Stimulated activated CD8-positive, alpha-beta memory T cell treated with anti-CD3 and anti-CD28 coated beads, Interleukin-4, amount 100 ng/mL, for 48 hours (primary cell): ENCODE results near the gene MTR.

ENCODE experiments used
- DNase-seq: peaks from one replicate; pipeline ENCODE4 v3.0.0-alpha.2; 2020

Gene MTR

GRCh38 chr1:236779312-236779711 is 15.8 kb upstream of the MTR start:
- DNase-seq = no peak

GRCh38 chr1:236785477-236785876 is 9.6 kb upstream of the MTR start:
- DNase-seq = no peak

DNA sequence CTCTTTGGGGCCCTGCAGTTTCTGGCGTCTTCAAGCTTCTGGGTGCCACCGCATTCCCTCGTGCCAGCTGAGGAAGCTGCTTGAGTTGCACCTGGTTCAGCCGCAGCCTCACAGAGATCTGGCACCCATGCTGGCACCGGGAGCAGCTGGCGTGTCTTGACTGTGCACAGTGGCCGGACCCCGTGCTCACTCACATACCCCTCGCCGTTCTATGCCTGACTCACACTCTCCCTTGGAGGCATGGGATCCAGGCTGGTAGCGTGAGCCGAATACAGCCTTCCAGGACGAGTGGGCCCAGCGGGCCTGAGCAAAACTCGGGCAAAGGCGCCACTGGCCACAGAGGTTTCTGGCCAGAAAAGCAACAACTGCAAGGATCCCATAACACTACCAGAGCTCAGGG is 8.6 kb upstream of the MTR start:
- DNase-seq = no peak

- DNase-seq = no peak
Observed at GRCh38 chr1:236794585-236795034, 482 bp upstream of the MTR start.

DNA sequence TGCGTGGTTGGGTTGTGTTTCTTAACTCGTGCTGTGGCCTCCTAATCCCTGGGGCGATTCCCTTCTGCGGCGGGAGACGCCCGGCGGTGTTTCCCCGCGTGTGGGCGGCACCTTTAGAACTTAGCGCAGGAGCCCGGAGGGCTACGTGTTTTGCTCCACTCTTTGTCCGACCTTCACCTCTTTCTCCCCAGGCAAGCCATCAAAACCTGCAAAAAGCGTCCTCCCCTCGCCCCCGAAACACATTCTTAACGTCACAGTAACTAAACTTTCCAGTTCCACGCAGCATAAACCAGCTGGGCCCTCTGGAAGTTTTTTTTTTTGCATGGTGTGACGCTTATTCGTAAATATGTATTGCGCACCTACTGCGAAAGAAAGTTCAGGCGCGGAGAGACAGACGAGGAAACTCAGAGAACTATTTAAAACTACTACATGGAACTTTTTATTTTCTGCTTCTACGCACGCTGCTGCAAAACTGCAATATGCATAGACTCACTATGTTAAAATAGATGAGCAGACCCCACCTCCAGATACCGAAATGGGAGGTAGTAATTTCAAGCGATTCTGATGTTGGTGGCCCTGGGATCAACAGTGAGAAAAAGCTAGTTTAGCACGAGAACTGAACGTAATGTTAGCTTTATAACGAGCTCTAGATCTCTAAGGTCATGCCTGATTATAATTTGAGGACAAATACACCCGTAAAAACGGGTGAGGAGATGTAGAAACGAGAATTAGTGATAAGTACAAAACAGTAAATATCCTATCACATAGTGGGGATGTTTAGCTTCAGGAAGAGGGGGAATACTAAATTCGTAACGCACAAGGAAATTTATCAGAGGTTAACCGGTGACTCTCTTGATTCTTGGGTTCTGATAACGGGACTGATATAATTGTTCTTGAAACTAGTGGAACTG is 920 bp downstream of the MTR start:
- DNase-seq = peak; percentile 80

DNA sequence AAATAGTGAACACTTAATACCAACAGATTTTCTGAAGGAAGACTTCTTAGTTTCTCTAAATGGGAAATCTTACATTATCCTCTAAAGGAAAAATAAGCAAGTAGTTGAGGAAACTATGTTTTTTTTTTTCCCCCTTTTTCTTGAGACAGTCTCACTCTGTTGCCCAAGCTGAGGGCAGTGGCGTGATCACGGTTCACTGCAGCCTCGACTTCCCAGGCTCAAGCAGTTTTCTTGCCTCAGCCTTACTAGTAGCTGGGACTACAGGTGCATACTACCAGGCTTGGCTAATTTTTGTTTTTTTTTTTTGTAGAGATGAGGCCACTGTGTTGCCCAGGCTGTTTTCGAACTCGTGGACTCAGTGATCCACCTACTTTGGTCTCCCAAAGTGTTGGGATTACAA is 3.9 kb downstream of the MTR start:
- DNase-seq = no peak

- no peak for DNase-seq
Observed at GRCh38 chr1:236800002-236800620, 5.0 kb downstream of the MTR start.

- DNase-seq = no peak
Observed at GRCh38 chr1:236800623-236801022, 5.5 kb downstream of the MTR start.

- no peak for DNase-seq
Observed at GRCh38 chr1:236802264-236802663, 7.2 kb downstream of the MTR start.

GRCh38 chr1:236806634-236807033 is 11.5 kb downstream of the MTR start:
- no peak for DNase-seq

DNA sequence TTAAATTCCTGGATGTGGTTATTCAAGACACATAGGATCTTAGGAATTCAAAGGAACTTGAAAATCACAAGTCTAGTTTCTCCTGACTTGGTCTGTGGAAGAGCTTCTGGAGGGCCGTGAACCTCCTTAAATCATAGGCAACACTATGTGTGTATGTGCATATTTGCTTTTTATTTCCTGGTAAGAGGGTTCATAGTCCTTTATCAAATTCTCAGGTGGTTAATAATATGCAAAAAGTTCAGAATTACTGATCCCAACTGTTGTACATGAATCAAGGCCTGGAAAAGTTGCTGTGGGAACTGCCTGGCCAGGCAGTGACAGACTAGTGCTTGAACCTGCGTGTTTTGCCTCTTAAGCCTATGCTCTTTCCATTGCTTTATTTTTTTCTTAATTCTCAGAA is 12.9 kb downstream of the MTR start:
- DNase-seq = no peak

GRCh38 chr1:236808564-236809130 is 13.6 kb downstream of the MTR start:
- DNase-seq = no peak

- DNase-seq = no peak
Observed at GRCh38 chr1:236809148-236809547, 14.1 kb downstream of the MTR start.

GRCh38 chr1:236810018-236810417 is 14.9 kb downstream of the MTR start:
- no peak for DNase-seq

GRCh38 chr1:236812334-236813030 is 17.4 kb downstream of the MTR start:
- no peak for DNase-seq

DNA sequence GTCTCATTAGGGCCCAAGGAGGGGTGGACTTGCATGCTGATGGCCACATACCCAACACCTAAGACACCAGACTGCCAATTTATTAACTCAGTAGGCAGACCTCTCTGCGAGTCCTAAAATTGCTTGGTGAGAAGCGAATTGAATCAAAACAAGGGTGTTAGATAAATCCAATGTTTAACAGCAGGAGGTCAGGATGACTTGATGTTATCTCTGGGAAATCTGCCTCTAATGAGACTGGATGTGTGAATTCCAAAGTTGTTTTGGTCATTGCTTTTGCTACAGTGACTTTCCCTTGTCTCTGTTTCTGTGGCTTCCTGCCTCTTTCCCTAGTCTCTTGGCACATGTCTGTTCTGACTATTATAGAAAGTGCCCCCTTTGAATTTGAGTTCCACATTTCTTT is 20.8 kb downstream of the MTR start:
- DNase-seq = no peak

DNA sequence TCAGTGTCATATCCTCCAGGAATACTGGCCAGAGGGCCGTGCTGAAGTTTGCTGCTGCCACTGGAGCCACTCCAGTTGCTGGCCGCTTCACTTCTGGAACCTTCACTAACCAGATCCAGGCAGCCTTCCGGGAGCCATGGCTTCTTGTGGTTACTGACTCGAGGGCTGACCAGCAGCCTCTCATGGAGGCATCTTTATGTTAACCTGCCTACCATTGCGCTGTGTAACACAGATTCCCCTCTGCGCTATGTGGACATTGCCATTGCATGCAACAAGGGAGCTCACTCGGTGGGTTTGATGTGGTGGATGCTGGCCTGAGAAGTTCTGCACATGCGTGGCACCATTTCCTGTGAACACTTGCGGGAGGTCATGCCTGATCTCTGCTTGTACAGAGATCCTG is 24.8 kb downstream of the MTR start:
- no peak for DNase-seq

GRCh38 chr1:236821091-236821627 is 26.1 kb downstream of the MTR start:
- DNase-seq = no peak

GRCh38 chr1:236823559-236823958 is 28.5 kb downstream of the MTR start:
- no peak for DNase-seq

DNA sequence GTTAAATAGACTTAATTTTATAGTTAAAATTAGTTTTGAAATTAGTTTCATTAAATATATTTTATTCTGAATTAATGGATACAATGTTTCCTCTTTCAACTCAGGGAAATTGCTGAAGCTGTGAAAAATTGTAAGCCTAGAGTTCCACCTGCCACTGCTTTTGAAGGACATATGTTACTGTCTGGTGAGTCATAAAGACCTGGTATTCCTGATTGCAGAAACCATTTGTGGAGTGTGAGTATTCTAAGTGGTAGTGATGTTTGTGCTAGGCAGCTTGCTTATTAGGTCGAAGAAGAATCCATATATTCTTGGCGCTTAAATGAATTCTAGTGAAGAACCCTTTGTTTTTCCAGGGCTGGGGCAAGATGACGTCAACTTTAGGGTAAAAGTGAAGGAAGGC is 34.0 kb downstream of the MTR start:
- no peak for DNase-seq

DNA sequence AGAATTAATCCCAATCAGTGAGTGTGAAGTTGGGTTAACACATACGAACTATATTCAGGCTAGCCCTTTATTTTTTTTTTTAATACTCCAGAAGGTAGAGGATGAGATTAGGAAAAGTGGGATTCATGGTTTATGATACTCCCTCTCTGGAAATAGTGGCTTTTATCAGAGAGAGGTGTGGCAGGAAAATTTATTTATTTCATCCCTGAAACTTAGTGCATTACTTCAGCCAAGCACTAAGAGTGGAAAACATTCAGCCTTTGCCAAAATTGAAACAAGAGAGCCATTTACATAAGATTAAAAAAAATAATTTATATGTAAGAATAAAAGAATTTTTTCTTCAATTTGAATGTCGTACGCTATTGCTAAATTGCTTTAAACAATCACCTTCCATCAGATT is 35.0 kb downstream of the MTR start:
- DNase-seq = no peak

DNA sequence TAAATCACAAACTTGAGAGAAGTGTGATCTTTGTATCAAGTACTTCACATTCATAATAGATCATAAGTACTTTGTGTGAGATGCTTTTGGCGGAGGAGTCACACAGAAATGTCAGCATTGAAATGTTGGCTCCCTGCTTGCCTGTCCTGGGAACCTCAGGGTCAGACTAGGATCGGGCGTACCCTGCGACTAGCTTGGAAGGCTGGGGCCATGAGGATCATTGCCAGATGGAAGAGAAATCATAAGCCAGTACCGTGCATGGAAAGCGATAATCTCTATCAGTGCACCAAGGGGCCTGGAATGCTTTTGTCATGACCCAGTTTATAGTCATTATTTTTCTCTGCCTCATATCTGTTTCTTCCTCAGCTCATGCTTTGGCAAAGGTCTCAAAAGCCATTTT is 35.5 kb downstream of the MTR start:
- no peak for DNase-seq

DNA sequence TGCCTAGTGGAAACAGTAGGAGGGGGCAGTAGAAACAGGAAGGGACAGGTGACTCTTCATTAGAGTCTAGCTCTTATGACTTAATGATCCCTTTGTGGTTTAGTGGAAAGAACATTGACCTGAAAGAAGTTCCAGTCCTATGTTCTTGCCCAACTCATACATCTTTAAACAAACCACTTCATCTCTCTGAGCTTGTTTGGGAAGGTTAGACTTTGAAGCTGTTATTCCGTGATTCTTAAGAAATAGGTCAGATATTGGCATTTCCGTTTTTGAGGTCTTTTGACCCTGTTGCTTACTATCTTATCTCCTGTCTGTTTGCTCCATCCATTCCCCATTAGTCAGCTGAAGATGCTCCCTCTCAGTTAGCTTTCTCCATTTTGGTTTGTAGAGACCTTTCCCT is 38.5 kb downstream of the MTR start:
- no peak for DNase-seq
